Subcutaneous abdominal adipose tissue (tissue), 5 donors: ENCODE measurements around the gene MRPL30.

Source experiments
- H3K27ac ChIP-seq: one replicate; pipeline ENCODE4 v1.7.0; 2013; ENCODE audit warnings: low read depth, mild to moderate bottlenecking, inconsistent platforms, low read length, moderate library complexity
- H3K27me3 ChIP-seq, 5 donors: one replicate each; pipeline ENCODE4 v1.7.0; 2013; ENCODE audit warnings: low read length in 5 of 5, inconsistent platforms in 1 of 5; ENCODE audit not compliant: control insufficient read depth in 5 of 5, insufficient read depth in 4 of 5
- H3K36me3 ChIP-seq, 5 donors: one replicate each; pipeline ENCODE4 v1.7.0; 2013; ENCODE audit warnings: low read length in 5 of 5; ENCODE audit not compliant: control insufficient read depth in 5 of 5, insufficient read depth in 5 of 5
- H3K4me1 ChIP-seq, 5 donors: one replicate each; pipeline ENCODE4 v1.7.0; 2013; ENCODE audit warnings: low read length in 5 of 5, mild to moderate bottlenecking in 3 of 5, moderate library complexity in 1 of 5; ENCODE audit not compliant: control insufficient read depth in 5 of 5, insufficient read depth in 5 of 5
- H3K4me3 ChIP-seq, 5 donors: one replicate each; pipeline ENCODE4 v1.7.0; 2013; ENCODE audit warnings: low read length in 5 of 5, low read depth in 1 of 5
- H3K9ac ChIP-seq, 5 donors: one replicate each; pipeline ENCODE4 v1.7.0; 2013; ENCODE audit warnings: low read length in 5 of 5, mild to moderate bottlenecking in 4 of 5, moderate library complexity in 3 of 5
- H3K9me3 ChIP-seq, 5 donors: one replicate each; pipeline ENCODE4 v1.7.0; 2013; ENCODE audit warnings: low read length in 5 of 5; ENCODE audit not compliant: control insufficient read depth in 5 of 5
- donor health status: healthy.
- donor health status: healthy.
- donor health status: healthy.
- donor health status: healthy.
- donor health status: healthy.

MRPL30 gene

GRCh38 chr2:99153921-99154604 lies 26.9 kb upstream of the MRPL30 start:
- peak overlapping the region; percentile 94 for H3K27ac ChIP-seq
- peaks cover 7 to 18% (median 9%) of the 10 kb centered on the region in 5 donors for H3K36me3 ChIP-seq
- H3K4me1 ChIP-seq = peaks cover 3 to 28% (median 20%) of the 10 kb centered on the region in 5 donors
- peak overlapping the region; percentile 84 to 97 (median 95) for H3K4me3 ChIP-seq
- H3K9me3 ChIP-seq = no peaks in the 10 kb centered on the region
- H3K9ac ChIP-seq = peak overlapping the region; percentile 79 to 96 (median 90)
- no peaks in the 10 kb centered on the region for H3K27me3 ChIP-seq

- Histone ChIP-seq H3K9ac (peak within 1 kb of the TSS; percentile 84 to 96 (median 92)), H3K36me3 (peaks cover 7 to 23% (median 15%) of the 10 kb centered on the region in 5 donors), H3K27ac (peak within 1 kb of the TSS; percentile 94), H3K4me1 (peaks cover 3 to 28% (median 20%) of the 10 kb centered on the region in 5 donors), H3K9me3 (no peaks in the 10 kb centered on the region), H3K27me3 (no peaks in the 10 kb centered on the region), H3K4me3 (peak within 1 kb of the TSS; percentile 84 to 99 (median 97))
Measured at GRCh38 chr2:99154643-99155536, 26.1 kb upstream of the MRPL30 start, which contains the start of the genes LIPT1 and TSGA10. Gene LIPT1, plus strand, starts transcription at chr2:99154967. Its CDS starts 6,991 bp downstream, at chr2:99161958. Gene TSGA10, minus strand, starts transcription at chr2:99154942. Its CDS starts 45,503 bp downstream, at chr2:99109439.

DNA sequence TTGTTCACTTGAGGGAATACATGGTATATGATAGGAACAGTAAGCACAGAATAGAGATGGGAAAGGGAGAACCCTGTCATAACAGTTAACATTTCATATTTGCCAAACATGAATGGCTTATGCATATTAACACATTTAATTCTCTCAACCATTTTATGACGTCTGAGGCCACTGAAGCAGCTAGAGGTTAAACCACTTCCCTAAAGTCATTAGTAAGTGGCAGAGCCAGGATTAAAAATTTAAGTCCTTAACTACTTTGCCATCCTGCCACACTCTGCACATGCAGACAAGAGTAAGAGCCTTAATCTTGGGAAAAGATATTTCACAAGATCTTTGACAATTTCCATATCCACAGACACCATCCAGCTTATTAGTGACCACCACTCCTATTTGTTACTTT lies 24.1 kb upstream of the MRPL30 start:
- peaks cover 3 to 28% (median 17%) of the 10 kb centered on the region in 5 donors for H3K4me1 ChIP-seq
- peaks cover 7 to 32% (median 17%) of the 10 kb centered on the region in 5 donors for H3K36me3 ChIP-seq
- H3K27ac ChIP-seq = no peak overlapping the region
- H3K27me3 ChIP-seq = no peaks in the 10 kb centered on the region
- no peaks in the 10 kb centered on the region for H3K9me3 ChIP-seq
- H3K4me3 ChIP-seq = no peak overlapping the region
- peak overlapping the region in 1 of 5 donors; percentile 19 for H3K9ac ChIP-seq

GRCh38 chr2:99158599-99158998 lies 22.4 kb upstream of the MRPL30 start:
- Histone ChIP-seq H3K9me3 (no peaks in the 10 kb centered on the region), H3K4me1 (peaks cover 3 to 20% (median 17%) of the 10 kb centered on the region in 5 donors), H3K27ac (no peak overlapping the region), H3K4me3 (no peak overlapping the region), H3K27me3 (no peaks in the 10 kb centered on the region), H3K9ac (no peak overlapping the region), H3K36me3 (peaks cover 13 to 41% (median 22%) of the 10 kb centered on the region in 5 donors)

- H3K4me1 ChIP-seq = peaks cover 0 to 11% (median 8%) of the 10 kb centered on the region in 5 donors
- H3K36me3 ChIP-seq = peaks cover 13 to 41% (median 23%) of the 10 kb centered on the region in 5 donors
- no peak overlapping the region for H3K4me3 ChIP-seq
- no peak overlapping the region for H3K27ac ChIP-seq
- no peak overlapping the region for H3K9ac ChIP-seq
- H3K27me3 ChIP-seq = no peaks in the 10 kb centered on the region
- no peaks in the 10 kb centered on the region for H3K9me3 ChIP-seq
Measured at GRCh38 chr2:99159594-99159993, 21.4 kb upstream of the MRPL30 start.

- Histone ChIP-seq H3K27me3 (no peaks in the 10 kb centered on the region), H3K9me3 (no peaks in the 10 kb centered on the region), H3K36me3 (peaks cover 33 to 57% (median 45%) of the 10 kb centered on the region in 5 donors)
Measured at GRCh38 chr2:99166218-99166617, 14.8 kb upstream of the MRPL30 start.

GRCh38 chr2:99169534-99169933 lies 11.4 kb upstream of the MRPL30 start:
- peaks cover 38 to 66% (median 43%) of the 10 kb centered on the region in 5 donors for H3K36me3 ChIP-seq
- no peak overlapping the region for H3K27ac ChIP-seq
- no peak overlapping the region for H3K9ac ChIP-seq
- H3K4me1 ChIP-seq = no peaks in the 10 kb centered on the region
- no peaks in the 10 kb centered on the region for H3K27me3 ChIP-seq
- H3K9me3 ChIP-seq = no peaks in the 10 kb centered on the region
- H3K4me3 ChIP-seq = no peak overlapping the region

More at GRCh38 chr2:99166218-99166617, 14.8 kb upstream of the MRPL30 start:
- Histone ChIP-seq H3K9ac (no peak overlapping the region), H3K4me1 (no peaks in the 10 kb centered on the region), H3K4me3 (no peak overlapping the region), H3K27ac (no peak overlapping the region)

- Histone ChIP-seq H3K4me3 (no peak overlapping the region), H3K27me3 (no peaks in the 10 kb centered on the region), H3K36me3 (peaks cover 31 to 54% (median 37%) of the 10 kb centered on the region in 5 donors), H3K27ac (no peak overlapping the region), H3K9ac (no peak overlapping the region), H3K4me1 (no peaks in the 10 kb centered on the region), H3K9me3 (no peaks in the 10 kb centered on the region)
Measured at GRCh38 chr2:99171377-99172140, 9.4 kb upstream of the MRPL30 start.

GRCh38 chr2:99181624-99182000 lies 628 bp downstream of the MRPL30 start:
- H3K27me3 ChIP-seq = no peaks in the 10 kb centered on the region
- peaks cover 0 to 31% (median 26%) of the 10 kb centered on the region in 5 donors for H3K4me1 ChIP-seq
- peak overlapping the region; percentile 90 to 99 (median 98) for H3K4me3 ChIP-seq
- no peaks in the 10 kb centered on the region for H3K9me3 ChIP-seq
- no peaks in the 10 kb centered on the region for H3K36me3 ChIP-seq
- H3K9ac ChIP-seq = peak overlapping the region; percentile 49 to 98 (median 96)
- H3K27ac ChIP-seq = peak overlapping the region; percentile 96
